Mesenchymal stem cell (in vitro differentiated cells and primary cell): ENCODE results near the gene TOMM40L.

Source experiments
- DNase-seq: peaks from one replicate; pipeline ENCODE4 v3.0.0-alpha.2; 2013
- H2AFZ ChIP-seq: one replicate; pipeline ENCODE4 v1.6.1; 2013; ENCODE audit warnings: low read depth, mild to moderate bottlenecking, control low read depth, inconsistent platforms, low read length, moderate library complexity
- H2AK5ac ChIP-seq: 2 replicates; pipeline ENCODE4 v1.6.1; 2013; ENCODE audit warnings: low read length, moderate library complexity, mild to moderate bottlenecking, inconsistent platforms; ENCODE audit not compliant: severe bottlenecking
- H2BK120ac ChIP-seq: one replicate; pipeline ENCODE4 v1.6.1; 2013; ENCODE audit warnings: low read depth, mild to moderate bottlenecking, inconsistent platforms, low read length, moderate library complexity
- H2BK12ac ChIP-seq, 2 experiments: one replicate each; pipeline ENCODE4 v1.6.1; 2013; ENCODE audit warnings: inconsistent platforms in 2 of 2, low read length in 2 of 2, mild to moderate bottlenecking in 2 of 2, moderate library complexity in 2 of 2, control low read depth in 1 of 2
- H2BK15ac ChIP-seq: one replicate; pipeline ENCODE4 v1.6.1; 2013; ENCODE audit warnings: mild to moderate bottlenecking, low read depth, inconsistent platforms; ENCODE audit not compliant: poor library complexity, severe bottlenecking
- H2BK5ac ChIP-seq: 2 replicates; pipeline ENCODE4 v1.6.1; 2013; ENCODE audit warnings: low read depth, mild to moderate bottlenecking, low read length, control low read depth, inconsistent platforms; ENCODE audit not compliant: poor library complexity, severe bottlenecking
- H3K14ac ChIP-seq, 2 experiments: one replicate each; pipeline ENCODE4 v1.6.1; 2013; ENCODE audit warnings: inconsistent platforms in 2 of 2, low read length in 2 of 2, control low read depth in 1 of 2, mild to moderate bottlenecking in 1 of 2, moderate library complexity in 1 of 2
- H3K18ac ChIP-seq, 2 experiments: one replicate each; pipeline ENCODE4 v1.6.1; 2013; ENCODE audit warnings: inconsistent platforms in 2 of 2, low read length in 2 of 2, control low read depth in 1 of 2, low read depth in 1 of 2, mild to moderate bottlenecking in 1 of 2
- H3K23ac ChIP-seq, 2 experiments: one replicate each; pipeline ENCODE4 v1.6.1; 2013; ENCODE audit warnings: inconsistent platforms in 2 of 2, low read length in 2 of 2, mild to moderate bottlenecking in 2 of 2, moderate library complexity in 2 of 2, control low read depth in 1 of 2
- H3K27ac ChIP-seq: 2 replicates; pipeline ENCODE4 v1.5.1; 2013; ENCODE audit warnings: mild to moderate bottlenecking, moderate library complexity, low read length, control low read depth, inconsistent platforms; ENCODE audit not compliant: poor library complexity, severe bottlenecking
- H3K27me3 ChIP-seq, 2 experiments: 2 replicates each; pipeline versions ENCODE4 v1.6.1 to v1.7.0; 2013; ENCODE audit warnings: low read length in 2 of 2, mild to moderate bottlenecking in 2 of 2, moderate library complexity in 2 of 2, control low read depth in 1 of 2, inconsistent platforms in 1 of 2; ENCODE audit not compliant: control insufficient read depth in 1 of 2, insufficient read depth in 1 of 2
- H3K36me3 ChIP-seq, 2 experiments: 2 replicates each; pipeline versions ENCODE4 v1.6.1 to v1.7.0; 2013; ENCODE audit warnings: low read length in 2 of 2, control low read depth in 1 of 2, inconsistent platforms in 1 of 2, low read depth in 1 of 2, mild to moderate bottlenecking in 1 of 2; ENCODE audit not compliant: insufficient read depth in 2 of 2, control insufficient read depth in 1 of 2
- H3K4ac ChIP-seq, 2 experiments: one replicate each; pipeline ENCODE4 v1.6.1; 2013; ENCODE audit warnings: inconsistent platforms in 2 of 2, low read length in 2 of 2, mild to moderate bottlenecking in 2 of 2, moderate library complexity in 2 of 2, control low read depth in 1 of 2, low read depth in 1 of 2
- H3K4me1 ChIP-seq: 2 replicates; pipeline ENCODE4 v1.6.1; 2013; ENCODE audit warnings: low read depth, low read length, control low read depth; ENCODE audit not compliant: control insufficient read depth, insufficient read depth
- H3K4me2 ChIP-seq: 2 replicates; pipeline ENCODE4 v1.6.1; 2013; ENCODE audit warnings: low read length, mild to moderate bottlenecking, inconsistent platforms; ENCODE audit not compliant: poor library complexity, severe bottlenecking
- H3K4me3 ChIP-seq, 2 experiments: 2 replicates each; pipeline versions ENCODE4 v1.5.1 to v1.7.0; 2013; ENCODE audit warnings: low read length in 2 of 2, mild to moderate bottlenecking in 2 of 2, control low read depth in 1 of 2, low read depth in 1 of 2; ENCODE audit not compliant: insufficient read depth in 1 of 2
- H3K79me1 ChIP-seq: replicated peaks from 2 replicates; pipeline ENCODE4 v1.6.1; 2013; ENCODE audit warnings: mild to moderate bottlenecking, control low read depth, low read length, inconsistent platforms; ENCODE audit not compliant: poor library complexity, severe bottlenecking
- H3K9ac ChIP-seq: 2 replicates; pipeline ENCODE4 v1.7.0; 2013; ENCODE audit warnings: mild to moderate bottlenecking, low read length, moderate library complexity
- H3K9me3 ChIP-seq: 2 replicates; pipeline ENCODE4 v1.7.0; 2013; ENCODE audit warnings: mild to moderate bottlenecking, low read length; ENCODE audit not compliant: control insufficient read depth
- H4K8ac ChIP-seq: one replicate; pipeline ENCODE4 v1.6.1; 2013; ENCODE audit warnings: inconsistent platforms, mild to moderate bottlenecking, low read length, moderate library complexity
- H4K91ac ChIP-seq: one replicate; pipeline ENCODE4 v1.6.1; 2013; ENCODE audit warnings: mild to moderate bottlenecking, low read length, inconsistent platforms
- WGBS: methylation state at CpG from one replicate; pipeline ENCODE4 v1.1.7; 2013; ENCODE audit warnings: mixed read lengths; 5-methylcytosine and 5-hydroxymethylcytosine counted together

TOMM40L gene

GRCh38 chr1:161259765-161260164 is 33.9 kb downstream of the TOMM40L start:
- Histone ChIP-seq H3K4me1 (peaks cover 8% of the 10 kb centered on the region), H2AK5ac (no peak overlapping the region), H3K9ac (no peak overlapping the region), H3K79me1 (no peaks in the 10 kb centered on the region), H4K8ac (no peak overlapping the region), H3K23ac (no peak overlapping the region), H3K14ac (no peak overlapping the region), H2AFZ (no peak overlapping the region), H2BK15ac (no peak overlapping the region), H2BK12ac (no peak overlapping the region), H4K91ac (no peak overlapping the region), H3K27me3 (peaks cover 48 to 54% of the 10 kb centered on the region in 2 experiments), H3K36me3 (no peaks in the 10 kb centered on the region), H3K4me3 (no peak overlapping the region), H3K4me2 (no peak overlapping the region), H3K4ac (no peak overlapping the region), H2BK5ac (no peak overlapping the region), H3K27ac (no peak overlapping the region), H3K9me3 (peaks cover 23% of the 10 kb centered on the region), H3K18ac (no peak overlapping the region), H2BK120ac (no peak overlapping the region)
- no CpG with 5 or more reads among the region's 1 CpG for WGBS
- no peak for DNase-seq

- no peak overlapping the region for H3K14ac ChIP-seq
- H4K8ac ChIP-seq: no peak overlapping the region
- H2BK12ac ChIP-seq: no peak overlapping the region
- H3K4me1 ChIP-seq: peaks cover 8% of the 10 kb centered on the region
- H4K91ac ChIP-seq: no peak overlapping the region
- H3K27ac ChIP-seq: no peak overlapping the region
- H3K27me3 ChIP-seq: peaks cover 48 to 61% of the 10 kb centered on the region in 2 experiments
- H3K79me1 ChIP-seq: no peaks in the 10 kb centered on the region
- H2BK120ac ChIP-seq: no peak overlapping the region
- H3K23ac ChIP-seq: peak overlapping the region in 1 of 2 experiments; percentile 59
- H3K36me3 ChIP-seq: no peaks in the 10 kb centered on the region
- no peak overlapping the region for H2BK15ac ChIP-seq
- H3K9ac ChIP-seq: no peak overlapping the region
- WGBS: 43% methylated on average over 7 of the region's 9 CpGs
- H3K4me3 ChIP-seq: no peak overlapping the region
- no peak for DNase-seq
- no peak overlapping the region for H3K4ac ChIP-seq
- H3K4me2 ChIP-seq: no peak overlapping the region
- H3K18ac ChIP-seq: no peak overlapping the region
- H2BK5ac ChIP-seq: no peak overlapping the region
- H3K9me3 ChIP-seq: peaks cover 22% of the 10 kb centered on the region
- H2AK5ac ChIP-seq: no peak overlapping the region
- no peak overlapping the region for H2AFZ ChIP-seq
These were observed 34.8 kb downstream of the TOMM40L start for GRCh38 chr1:161260376-161261260.

- no peak overlapping the region for H2BK15ac ChIP-seq
- H2BK12ac ChIP-seq: no peak overlapping the region
These were observed 35.7 kb downstream of the TOMM40L start for GRCh38 chr1:161261261-161262235.

GRCh38 chr1:161265305-161265704 is 39.4 kb downstream of the TOMM40L start:
- no peak overlapping the region for H3K27ac ChIP-seq
- no peaks in the 10 kb centered on the region for H3K9me3 ChIP-seq
- no peak overlapping the region for H2BK15ac ChIP-seq
- DNase-seq: no peak
- H3K27me3 ChIP-seq: peaks cover 15 to 42% of the 10 kb centered on the region in 2 experiments
- no peaks in the 10 kb centered on the region for H3K79me1 ChIP-seq
- no peak overlapping the region for H3K9ac ChIP-seq
- no peak overlapping the region for H3K14ac ChIP-seq
- H3K23ac ChIP-seq: no peak overlapping the region
- no peak overlapping the region for H4K8ac ChIP-seq
- no peak overlapping the region for H2BK5ac ChIP-seq
- no peak overlapping the region for H2BK12ac ChIP-seq
- H3K4ac ChIP-seq: no peak overlapping the region
- H4K91ac ChIP-seq: no peak overlapping the region
- H2BK120ac ChIP-seq: no peak overlapping the region
- H3K36me3 ChIP-seq: no peaks in the 10 kb centered on the region
- H3K18ac ChIP-seq: no peak overlapping the region
- 93% methylated on average over 5 of the region's 5 CpGs for WGBS
- no peak overlapping the region for H2AK5ac ChIP-seq
- no peak overlapping the region for H3K4me3 ChIP-seq
- H3K4me1 ChIP-seq: peaks cover 7% of the 10 kb centered on the region
- H2AFZ ChIP-seq: no peak overlapping the region
- H3K4me2 ChIP-seq: no peak overlapping the region

More at GRCh38 chr1:161261261-161262235, 35.7 kb downstream of the TOMM40L start:
- Histone ChIP-seq H2BK5ac (no peak overlapping the region), H2BK120ac (no peak overlapping the region), H3K18ac (no peak overlapping the region), H3K27me3 (peaks cover 48 to 65% of the 10 kb centered on the region in 2 experiments), H2AK5ac (no peak overlapping the region), H3K4me2 (no peak overlapping the region), H3K23ac (no peak overlapping the region), H3K27ac (no peak overlapping the region), H3K79me1 (no peaks in the 10 kb centered on the region), H4K8ac (no peak overlapping the region), H3K14ac (no peak overlapping the region), H3K4ac (no peak overlapping the region), H3K4me1 (peaks cover 13% of the 10 kb centered on the region), H4K91ac (no peak overlapping the region), H3K9ac (no peak overlapping the region), H3K36me3 (no peaks in the 10 kb centered on the region), H3K4me3 (no peak overlapping the region), H2AFZ (no peak overlapping the region), H3K9me3 (peaks cover 13% of the 10 kb centered on the region)
- no peak for DNase-seq
- WGBS: 77% methylated on average over 11 of the region's 12 CpGs
